Lower lobe of right lung (tissue), 2 donors: ENCODE measurements around the gene PKD1. TPM values are rescaled to one million over a fixed set of nuclear protein-coding genes. Genes with fewer than 3 reads are reported as not detected.

Source experiments
- ATAC-seq, 2 donors: fragments of 200-7000 bp; cut with Tn5 transposase; one replicate each; pipeline ENCODE4 v1.9.1; 2020 to 2022; ENCODE audit warnings: mild to moderate bottlenecking in 2 of 2, moderate library complexity in 2 of 2
- DNase-seq: peaks from one replicate; pipeline ENCODE4 v3.0.0-alpha.2; 2020
- H3K27ac ChIP-seq: fragments of 200-600 bp; one replicate; pipeline ENCODE4 v1.8.0; 2022
- H3K27me3 ChIP-seq: fragments of 200-600 bp; one replicate; pipeline ENCODE4 v1.8.0; 2022; ENCODE audit warnings: low read depth
- H3K36me3 ChIP-seq: fragments of 200-600 bp; one replicate; pipeline ENCODE4 v1.8.0; 2022; ENCODE audit warnings: mild to moderate bottlenecking
- H3K4me1 ChIP-seq: fragments of 200-600 bp; one replicate; pipeline ENCODE4 v1.8.0; 2022
- H3K4me3 ChIP-seq: fragments of 200-600 bp; one replicate; pipeline ENCODE4 v1.8.0; 2022; ENCODE audit warnings: mild to moderate bottlenecking
- H3K9me3 ChIP-seq: fragments of 200-600 bp; one replicate; pipeline ENCODE4 v1.8.0; 2022
- CTCF ChIP-seq: fragments of 200-600 bp; IDR thresholded peaks from one replicate; pipeline ENCODE4 v1.8.0; 2022; ENCODE audit warnings: antibody characterized with exemption, mild to moderate bottlenecking
- intact Hi-C: fragments of 100-400 bp; cut with DNase I; formaldehyde crosslinking; loops from one replicate; pipeline ENCODE4 v1.11.0; 2022
- total RNA-seq: library from RNA; stranded (reverse); fragmentation: NEBNext Ultra II Directional; extraction: Animal tissue kit (Norgen Biotek cat#: 25700); gene quantifications from one replicate; pipeline ENCODE4 v1.2.1, GENCODE V29; 2021
- donor health status: DM: no; HTN: yes; CAD: no; lungs with severe emphysema.

The PKD1 gene
- total RNA-seq, 1 donor from 2014 or later = 81.6 TPM

- Histone ChIP-seq H3K9me3 (no peaks in the 10 kb centered on the region), H3K4me3 (no peak overlapping the region), H3K4me1 (no peaks in the 10 kb centered on the region), H3K27me3 (no peaks in the 10 kb centered on the region), H3K27ac (no peak overlapping the region), H3K36me3 (peaks cover 20% of the 10 kb centered on the region)
- ATAC-seq (no peak), DNase-seq (no peak)
- no peak for TF ChIP-seq CTCF
- intact Hi-C loops = no loop called here
Measured at GRCh38 chr16:2180962-2181923, 45.5 kb upstream of the PKD1 start.

- H3K27ac ChIP-seq = no peak overlapping the region
- ATAC-seq (no peak), DNase-seq (no peak)
- intact Hi-C loops = no loop called here
- no peaks in the 10 kb centered on the region for H3K9me3 ChIP-seq
- no peak overlapping the region for H3K4me3 ChIP-seq
- peaks cover 28% of the 10 kb centered on the region for H3K36me3 ChIP-seq
- TF ChIP-seq CTCF = no peak
- no peaks in the 10 kb centered on the region for H3K27me3 ChIP-seq
- H3K4me1 ChIP-seq = no peaks in the 10 kb centered on the region
Measured at GRCh38 chr16:2180461-2180860, 44.8 kb upstream of the PKD1 start.

- H3K4me3 ChIP-seq = no peak overlapping the region
- DNase-seq = no peak
- TF ChIP-seq CTCF = no peak
- no peaks in the 10 kb centered on the region for H3K27me3 ChIP-seq
- H3K27ac ChIP-seq = no peak overlapping the region
- ATAC-seq = no peak
- intact Hi-C loops = no loop called here
- H3K4me1 ChIP-seq = no peaks in the 10 kb centered on the region
- H3K36me3 ChIP-seq = peaks cover 37% of the 10 kb centered on the region
- no peaks in the 10 kb centered on the region for H3K9me3 ChIP-seq
Measured at GRCh38 chr16:2179576-2179975, 43.9 kb upstream of the PKD1 start.

- H3K4me1 ChIP-seq = no peaks in the 10 kb centered on the region
- no peak overlapping the region for H3K4me3 ChIP-seq
- no peak for ATAC-seq
- no peak for TF ChIP-seq CTCF
- intact Hi-C loops = no loop called here
- no peaks in the 10 kb centered on the region for H3K27me3 ChIP-seq
- no peak for DNase-seq
- no peaks in the 10 kb centered on the region for H3K9me3 ChIP-seq
- H3K36me3 ChIP-seq = peaks cover 42% of the 10 kb centered on the region
- H3K27ac ChIP-seq = no peak overlapping the region
Measured at GRCh38 chr16:2179107-2179501, 43.4 kb upstream of the PKD1 start.

- no peak for TF ChIP-seq CTCF
- no peak overlapping the region for H3K4me3 ChIP-seq
- no peaks in the 10 kb centered on the region for H3K9me3 ChIP-seq
- no peaks in the 10 kb centered on the region for H3K4me1 ChIP-seq
- intact Hi-C loops = no loop called here
- no peaks in the 10 kb centered on the region for H3K27me3 ChIP-seq
- H3K27ac ChIP-seq = no peak overlapping the region
- peaks cover 47% of the 10 kb centered on the region for H3K36me3 ChIP-seq
- DNase-seq = no peak
- peak in 1 of 2 donors; percentile 11 for ATAC-seq
Measured at GRCh38 chr16:2178321-2179106, 42.8 kb upstream of the PKD1 start.
